Activated gamma-delta T cell (primary cell): ENCODE data around the gene HIBADH.

Experiments
- DNase-seq: peaks from one replicate; lab custom pipeline; 2025; lab: John Stamatoyannopoulos, UW
- total RNA-seq, 2 donors: gene quantifications; one replicate each; lab custom pipeline; 2026; lab: John Stamatoyannopoulos, UW

The HIBADH gene
- total RNA-seq, result 16.6 to 19.4 reads per million in 2 donors

DNA sequence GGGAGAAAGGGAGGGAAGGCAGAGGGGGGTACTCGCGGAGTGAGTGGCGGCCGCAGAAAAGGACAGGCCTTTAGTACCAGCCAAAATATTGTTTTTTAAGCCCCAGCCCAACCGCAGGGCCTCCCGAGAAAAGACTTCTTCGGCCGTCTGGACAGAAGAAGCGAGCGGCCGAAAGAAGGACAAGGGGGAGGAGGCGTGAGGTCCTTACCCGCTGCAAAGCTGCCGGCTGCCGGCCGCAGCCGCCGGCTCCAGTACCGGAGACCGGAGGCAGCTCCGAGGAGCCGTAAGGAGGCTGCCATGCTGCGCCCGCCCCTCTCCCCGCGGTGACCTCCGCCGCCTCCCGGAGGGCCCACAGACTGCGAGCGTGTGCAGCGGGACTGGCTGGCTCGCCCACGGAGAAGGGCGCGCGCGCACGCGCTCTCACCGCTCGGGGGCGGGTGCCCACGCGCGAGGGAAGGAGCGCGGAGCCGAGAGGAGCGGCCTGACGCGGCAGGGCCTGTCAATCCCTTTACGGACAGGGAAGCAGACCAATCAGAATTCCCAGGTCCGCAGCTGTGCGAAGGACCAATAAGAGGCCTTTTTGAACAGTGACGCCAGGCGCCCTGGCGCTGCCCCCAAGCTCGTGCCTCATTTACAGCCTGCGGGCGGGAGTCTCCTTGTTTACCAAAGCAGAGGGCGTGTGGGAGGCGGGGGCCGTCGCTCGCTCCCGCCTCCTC lies at the start of gene HIBADH:
Gene HIBADH (minus strand): TSS at position 394 of the 716 bp plus-strand sequence. CDS start 95 bp downstream, at position 299.
- peak; percentile 95 for DNase-seq

DNA sequence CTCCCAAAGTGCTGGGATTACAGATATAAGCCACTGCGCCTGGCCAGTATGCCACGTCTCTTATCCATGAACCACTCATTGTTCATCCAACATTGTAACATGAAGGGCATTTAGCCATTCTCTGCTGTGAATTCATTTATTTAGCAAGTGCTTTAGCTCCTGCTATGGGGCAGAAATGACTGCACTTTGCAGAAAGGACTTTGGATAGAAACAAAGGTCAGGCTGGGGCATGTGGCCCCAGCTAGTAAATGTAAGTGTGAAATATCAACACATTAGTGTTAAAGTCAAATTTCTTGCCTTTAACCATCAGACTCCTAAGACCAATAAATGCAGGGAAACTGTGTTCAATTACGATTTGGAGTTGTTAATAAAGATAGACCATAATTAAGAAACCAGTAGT lies 49.5 kb upstream of the HIBADH start:
- DNase-seq, result no peak

- DNase-seq, result no peak
Observed at GRCh38 chr7:27709137-27710075, 46.7 kb upstream of the HIBADH start.

DNA sequence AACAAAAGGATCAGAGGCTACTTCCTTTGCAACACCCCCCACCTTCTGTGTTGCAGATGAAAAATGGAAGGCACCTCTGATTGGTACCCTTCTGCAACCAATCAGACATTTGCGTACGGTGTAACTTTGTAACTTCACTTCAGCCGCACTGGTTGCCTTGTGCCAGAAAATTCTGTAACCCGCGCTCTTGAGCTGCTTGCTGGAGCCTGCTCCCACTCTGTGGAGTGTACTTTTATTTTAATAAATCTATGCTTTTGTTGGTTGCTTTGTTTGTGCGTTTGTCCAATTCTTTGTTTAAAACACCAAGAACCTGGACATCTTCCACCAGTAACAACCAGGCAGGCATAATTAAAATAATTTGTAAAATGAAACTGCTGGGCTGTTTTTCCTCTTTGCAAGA lies 45.8 kb upstream of the HIBADH start:
- no peak for DNase-seq

DNA sequence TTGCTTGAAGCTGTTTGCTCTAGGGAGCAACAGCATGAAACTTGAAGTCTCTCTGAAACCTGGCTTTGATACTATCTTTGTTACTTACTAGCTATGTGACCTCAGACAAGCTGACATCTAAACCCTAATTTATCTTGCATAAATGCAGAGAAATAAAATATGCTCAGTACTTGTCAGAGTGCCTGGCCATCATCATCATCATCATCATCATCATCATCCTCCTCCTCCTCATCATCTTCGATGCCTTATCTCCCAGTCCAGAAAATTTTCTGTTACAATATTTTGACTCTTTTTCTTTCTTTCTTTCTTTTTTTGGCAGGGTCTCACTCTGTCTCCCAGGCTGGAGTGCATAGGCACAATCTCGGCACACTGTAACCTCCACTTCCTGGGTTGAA lies 42.5 kb upstream of the HIBADH start:
- DNase-seq, result no peak

DNA sequence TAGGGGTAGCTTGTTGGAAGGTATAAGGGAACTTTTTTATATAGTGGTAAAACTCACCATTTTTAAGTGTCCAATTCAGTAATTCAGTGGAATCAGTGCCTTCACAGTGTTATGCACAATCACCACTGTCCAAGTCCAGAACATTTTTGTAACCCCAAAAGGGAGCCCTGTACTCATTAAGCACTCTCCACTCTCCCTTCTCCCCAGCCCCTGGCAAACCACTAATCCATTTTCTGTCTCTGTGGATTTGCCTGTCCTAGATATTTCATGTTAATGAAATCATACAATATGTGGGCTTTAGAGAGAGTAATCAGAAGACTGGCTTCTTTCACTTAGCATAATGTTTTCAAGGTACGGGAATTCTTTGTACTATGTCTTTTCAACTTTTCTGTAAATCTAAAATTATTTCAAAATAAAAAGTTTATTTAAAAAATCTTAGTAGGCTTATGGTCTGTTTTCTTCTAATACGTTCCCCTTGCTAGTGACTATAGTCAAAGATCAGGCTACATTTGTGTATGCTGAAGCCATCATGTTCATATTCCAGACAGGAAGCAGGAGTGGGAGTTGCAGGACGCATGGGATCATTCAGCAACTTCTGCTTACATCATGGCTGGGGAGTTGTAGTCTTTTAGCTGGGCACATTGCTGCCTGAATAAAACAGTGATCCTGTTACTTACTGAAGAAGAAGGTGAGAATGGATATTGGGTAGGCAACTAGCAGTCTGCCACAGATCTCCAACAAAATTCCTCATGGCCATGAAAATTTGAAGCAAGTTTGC lies 41.9 kb upstream of the HIBADH start:
- DNase-seq, result no peak

GRCh38 chr7:27703181-27703580 lies 40.5 kb upstream of the HIBADH start:
- no peak for DNase-seq

- no peak for DNase-seq
Observed at GRCh38 chr7:27700501-27700900, 37.8 kb upstream of the HIBADH start.

GRCh38 chr7:27699751-27700150 lies 37.1 kb upstream of the HIBADH start:
- no peak for DNase-seq

- DNase-seq, result no peak
Observed at GRCh38 chr7:27697861-27698430, 35.3 kb upstream of the HIBADH start.

DNA sequence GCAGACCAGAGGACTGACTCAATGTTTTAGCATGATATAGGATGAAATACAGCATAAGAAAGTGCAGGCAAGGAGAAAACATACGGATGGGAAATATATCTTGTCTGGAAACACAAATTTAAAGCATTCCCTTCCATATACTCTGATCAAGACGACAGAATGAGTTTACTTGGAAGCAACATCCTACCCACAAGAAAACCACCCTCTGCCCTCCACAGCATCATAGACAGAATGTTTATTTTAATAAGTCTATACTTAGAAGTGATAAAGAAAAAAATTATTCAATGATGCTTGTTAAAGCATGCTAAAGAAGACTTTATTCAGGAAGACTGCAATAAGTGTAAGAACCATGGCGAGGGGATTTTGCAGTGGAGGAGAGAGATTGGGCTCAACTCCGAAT lies 32.4 kb upstream of the HIBADH start:
- DNase-seq, result no peak

- no peak for DNase-seq
Observed at GRCh38 chr7:27693794-27694193, 31.1 kb upstream of the HIBADH start.

- no peak for DNase-seq
Observed at GRCh38 chr7:27690649-27691048, 28.0 kb upstream of the HIBADH start.

DNA sequence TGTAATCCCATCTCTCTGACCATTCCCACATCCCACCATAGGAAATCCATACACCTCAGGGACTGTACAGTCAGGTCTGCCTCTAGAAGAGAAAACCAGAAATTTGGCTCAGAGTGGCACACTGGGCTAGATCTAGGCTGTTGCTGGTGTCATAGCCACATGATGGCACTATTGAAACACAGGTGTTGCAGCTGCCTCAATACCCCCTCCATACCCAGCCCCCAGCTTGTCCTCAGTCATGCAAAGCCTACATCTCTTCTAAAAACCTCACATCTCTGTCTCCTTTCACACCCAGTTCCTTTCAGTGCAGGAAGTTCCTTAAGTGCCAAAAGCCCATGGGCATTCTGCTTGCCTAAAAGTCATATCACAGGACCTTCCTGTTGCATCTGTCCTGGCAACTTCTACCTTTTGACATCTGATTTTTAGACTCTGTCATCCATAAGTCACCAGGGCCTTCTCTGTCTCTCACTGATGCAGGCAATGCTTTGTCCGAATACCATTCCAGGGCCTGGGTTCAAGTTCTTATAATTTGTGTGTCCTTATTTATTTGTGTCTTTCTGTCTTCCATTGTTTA lies 27.0 kb upstream of the HIBADH start:
- no peak for DNase-seq

DNA sequence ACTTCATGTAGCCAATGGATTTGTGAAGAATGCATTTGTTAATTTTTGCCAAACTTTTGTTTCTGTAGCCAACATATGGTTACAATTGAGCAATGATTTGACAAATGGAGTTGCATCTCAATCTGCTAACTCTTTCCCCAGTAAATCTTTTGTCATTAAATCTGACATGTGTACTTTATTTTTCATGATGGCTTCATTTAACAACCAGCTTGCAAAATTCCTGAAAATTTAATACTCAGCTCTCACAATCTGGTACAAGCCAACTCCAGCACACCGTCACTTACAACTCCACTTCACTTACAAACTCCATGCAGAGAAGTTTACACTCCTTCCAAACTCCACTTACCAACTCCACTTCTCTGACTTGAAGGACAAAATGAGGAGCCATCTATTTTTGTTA lies 26.5 kb upstream of the HIBADH start:
- no peak for DNase-seq

DNA sequence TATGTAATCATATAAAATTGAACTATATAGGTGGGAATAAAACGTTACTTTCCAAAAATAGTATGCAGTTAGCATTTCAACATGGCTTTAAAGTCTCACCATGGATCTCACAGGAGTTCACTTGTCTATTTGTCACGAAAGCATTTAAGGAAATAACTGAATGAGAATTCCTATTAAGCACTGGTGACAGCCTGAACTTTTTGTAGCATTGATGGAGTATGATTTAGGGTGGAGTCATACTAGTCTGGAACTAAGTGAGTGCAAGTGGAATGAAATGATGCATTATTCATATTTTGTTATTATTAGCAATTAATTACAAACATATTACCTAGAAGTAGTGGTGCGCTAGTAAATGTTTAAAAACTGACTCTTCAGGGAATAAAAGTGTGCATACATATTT lies 26.0 kb upstream of the HIBADH start:
- DNase-seq, result no peak

GRCh38 chr7:27688056-27688455 lies 25.4 kb upstream of the HIBADH start:
- DNase-seq, result no peak

- DNase-seq, result no peak
Observed at GRCh38 chr7:27686315-27686714, 23.6 kb upstream of the HIBADH start.

GRCh38 chr7:27685893-27686292 lies 23.2 kb upstream of the HIBADH start:
- DNase-seq, result no peak

DNA sequence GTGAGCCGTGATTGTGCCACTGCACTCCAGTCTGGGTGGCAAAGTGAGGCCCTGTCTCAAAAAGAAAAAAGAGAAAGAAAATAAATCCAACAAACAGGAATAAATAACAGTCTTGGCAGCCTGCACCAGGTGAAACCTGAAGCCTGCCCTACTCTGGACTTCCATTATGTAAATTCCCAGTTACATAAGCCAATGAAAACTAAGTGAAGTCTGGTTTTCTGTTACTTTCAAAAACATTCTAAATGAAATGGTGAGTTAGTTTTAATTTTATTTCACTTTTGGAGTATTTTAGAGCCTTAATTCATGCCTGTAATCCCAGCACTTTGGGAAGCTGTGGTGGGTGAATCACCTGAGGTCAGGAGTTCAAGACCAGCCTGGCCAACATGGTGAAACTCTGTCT lies 22.5 kb upstream of the HIBADH start:
- no peak for DNase-seq

GRCh38 chr7:27684491-27684890 lies 21.8 kb upstream of the HIBADH start:
- no peak for DNase-seq

DNA sequence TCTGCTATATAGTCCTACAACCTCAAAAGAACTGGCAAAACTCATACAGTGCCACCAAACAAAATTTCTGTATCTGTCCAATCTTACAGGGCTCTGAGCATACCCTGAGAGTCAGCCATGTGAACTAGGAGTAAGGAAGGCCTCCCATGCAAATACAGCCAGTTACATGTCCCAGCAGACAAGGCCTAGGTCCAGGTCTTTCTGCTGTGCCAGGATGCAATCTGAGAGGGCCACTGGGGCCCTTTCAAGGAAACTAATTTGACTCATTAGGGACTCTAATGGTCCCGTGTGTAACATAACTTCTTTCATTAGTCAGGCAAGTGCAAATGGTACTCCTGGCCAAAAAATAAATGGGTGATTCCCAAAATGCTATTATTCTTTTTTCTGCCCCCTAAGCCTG lies 17.9 kb upstream of the HIBADH start:
- no peak for DNase-seq
